Memory B cell (primary cell): ENCODE measurements around the gene CAPN5.

ENCODE experiments used
- ATAC-seq: fragments of 150-1000 bp; cut with Tn5 transposase; 2 replicates; pipeline ENCODE4 v1.10.0; 2021; ENCODE audit warnings: low read depth, mild to moderate bottlenecking, moderate library complexity
- DNase-seq, 2 donors: peaks; one replicate each; pipeline ENCODE4 v3.0.0; 2022; ENCODE audit warnings: low spot score in 2 of 2
- H3K27ac Mint-ChIP-seq: one replicate; pipeline ENCODE4 v1.8.0; 2022; ENCODE audit warnings: mild to moderate bottlenecking, moderate library complexity, mixed read lengths
- H3K27me3 Mint-ChIP-seq: one replicate; pipeline ENCODE4 v1.8.0; 2022; ENCODE audit warnings: mixed read lengths
- H3K36me3 Mint-ChIP-seq: one replicate; pipeline ENCODE4 v1.8.0; 2022; ENCODE audit warnings: mild to moderate bottlenecking, mixed read lengths
- H3K4me1 Mint-ChIP-seq: one replicate; pipeline ENCODE4 v1.8.0; 2022; ENCODE audit warnings: mixed read lengths
- H3K4me3 Mint-ChIP-seq: one replicate; pipeline ENCODE4 v1.8.0; 2022; ENCODE audit warnings: mild to moderate bottlenecking, moderate library complexity, mixed read lengths
- H3K9me3 Mint-ChIP-seq: one replicate; pipeline ENCODE4 v1.8.0; 2022; ENCODE audit warnings: mixed read lengths

Gene CAPN5

DNA sequence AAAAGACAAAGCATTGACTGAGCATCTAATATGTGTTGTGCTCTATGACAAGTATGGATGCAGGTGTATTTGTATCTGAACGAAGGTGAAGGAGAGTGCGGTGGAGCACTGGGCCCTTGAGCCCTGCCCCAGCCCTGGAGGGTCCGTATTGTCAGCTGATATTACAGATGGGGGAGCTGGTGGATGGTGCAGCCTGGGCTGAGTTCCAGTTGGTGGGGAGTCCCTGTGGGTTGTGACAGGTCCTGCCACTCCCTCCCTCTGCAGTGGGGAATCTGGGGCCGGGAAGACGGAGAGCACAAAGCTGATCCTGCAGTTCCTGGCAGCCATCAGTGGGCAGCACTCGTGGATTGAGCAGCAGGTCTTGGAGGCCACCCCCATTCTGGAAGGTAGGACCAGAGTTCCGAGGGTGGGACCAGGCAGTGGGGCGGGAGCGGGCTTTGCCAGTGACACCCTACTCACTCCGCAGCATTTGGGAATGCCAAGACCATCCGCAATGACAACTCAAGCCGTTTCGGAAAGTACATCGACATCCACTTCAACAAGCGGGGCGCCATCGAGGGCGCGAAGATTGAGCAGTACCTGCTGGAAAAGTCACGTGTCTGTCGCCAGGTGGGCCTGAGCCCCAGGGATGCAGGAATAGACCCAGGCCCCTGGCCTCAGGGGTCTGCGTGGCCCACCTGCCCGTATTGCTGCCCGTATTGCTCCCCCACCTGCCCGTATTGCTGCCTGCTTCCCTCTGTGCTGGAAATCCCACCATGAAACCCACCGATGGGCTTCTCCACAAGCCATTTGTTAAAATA lies 89.8 kb downstream of the CAPN5 start:
- ATAC-seq (no peak), DNase-seq (no peak)
- peaks cover 5% of the 10 kb centered on the region for H3K27me3 Mint-ChIP-seq
- H3K36me3 Mint-ChIP-seq: no peaks in the 10 kb centered on the region
- H3K27ac Mint-ChIP-seq: no peak overlapping the region
- no peaks in the 10 kb centered on the region for H3K4me1 Mint-ChIP-seq
- no peak overlapping the region for H3K4me3 Mint-ChIP-seq
- H3K9me3 Mint-ChIP-seq: no peaks in the 10 kb centered on the region

DNA sequence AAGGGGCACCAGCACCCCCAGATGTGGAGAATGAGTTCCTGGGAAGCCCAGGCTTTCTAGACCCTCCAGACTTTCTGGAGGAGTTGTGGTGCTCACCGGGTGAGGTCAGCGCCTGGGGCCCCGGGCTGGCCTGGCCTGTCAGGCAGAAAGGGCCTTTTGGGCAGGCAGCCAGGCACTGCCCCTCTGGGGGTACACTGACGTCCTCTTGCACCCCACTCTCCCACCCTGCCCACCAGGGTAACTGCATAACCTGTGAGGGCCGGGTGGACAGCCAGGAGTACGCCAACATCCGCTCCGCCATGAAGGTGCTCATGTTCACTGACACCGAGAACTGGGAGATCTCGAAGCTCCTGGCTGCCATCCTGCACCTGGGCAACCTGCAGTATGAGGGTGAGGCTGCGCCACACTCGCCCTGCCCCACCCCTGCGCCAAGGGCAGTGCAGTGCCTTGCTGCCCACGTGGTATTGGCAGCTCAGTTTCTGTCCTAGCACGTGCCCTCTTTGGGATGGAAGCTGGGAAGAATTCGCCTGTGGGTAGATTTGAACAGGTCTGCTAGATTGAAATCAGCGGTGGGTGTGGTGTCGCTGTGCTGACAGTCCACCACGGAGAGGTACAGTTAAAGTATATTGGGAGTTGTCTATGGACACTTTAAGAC lies 91.4 kb downstream of the CAPN5 start:
- ATAC-seq (no peak), DNase-seq (no peak)
- Mint-ChIP-seq H3K4me3 (no peak overlapping the region), H3K4me1 (no peaks in the 10 kb centered on the region), H3K27ac (no peak overlapping the region), H3K9me3 (no peaks in the 10 kb centered on the region), H3K36me3 (no peaks in the 10 kb centered on the region), H3K27me3 (peaks cover 5% of the 10 kb centered on the region)

DNA sequence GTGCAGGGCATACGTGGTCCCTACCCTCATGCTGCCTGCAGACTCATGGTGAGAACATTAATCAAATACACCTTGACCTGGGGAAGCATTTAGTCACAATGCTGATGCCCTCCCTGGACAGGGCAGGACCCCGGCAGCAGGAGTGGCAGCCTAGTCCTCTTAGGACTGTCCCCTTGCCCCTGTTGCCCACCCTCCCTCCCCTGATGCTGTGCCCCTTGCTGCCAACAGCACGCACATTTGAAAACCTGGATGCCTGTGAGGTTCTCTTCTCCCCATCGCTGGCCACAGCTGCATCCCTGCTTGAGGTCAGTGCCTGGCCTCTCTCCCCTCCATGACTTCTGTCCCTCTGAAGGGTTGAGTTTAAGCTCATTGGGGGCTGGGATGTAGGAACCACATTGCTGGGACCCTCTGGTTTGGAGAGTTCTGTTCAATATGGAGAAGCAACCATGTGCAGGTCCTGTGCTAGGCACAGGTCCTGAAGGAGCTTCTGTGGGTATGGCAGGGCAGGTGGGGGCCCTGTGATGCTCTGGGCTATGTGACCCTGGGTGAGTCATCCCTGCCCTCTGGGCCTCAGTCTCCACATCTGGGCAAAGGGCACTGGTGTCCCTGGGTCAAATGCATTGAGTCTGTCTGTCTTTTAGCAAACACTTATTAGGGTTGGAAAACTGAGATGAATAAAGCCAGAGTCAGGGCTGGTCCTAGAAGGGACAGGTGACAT lies 92.6 kb downstream of the CAPN5 start:
- Mint-ChIP-seq H3K27ac (no peak overlapping the region), H3K27me3 (peaks cover 5% of the 10 kb centered on the region), H3K4me3 (no peak overlapping the region), H3K9me3 (no peaks in the 10 kb centered on the region), H3K36me3 (no peaks in the 10 kb centered on the region), H3K4me1 (no peaks in the 10 kb centered on the region)
- ATAC-seq: no peak
- no peak for DNase-seq

- H3K27ac Mint-ChIP-seq: no peak overlapping the region
- H3K9me3 Mint-ChIP-seq: no peaks in the 10 kb centered on the region
- DNase-seq (no peak), ATAC-seq (no peak)
- H3K27me3 Mint-ChIP-seq: peaks cover 5% of the 10 kb centered on the region
- H3K36me3 Mint-ChIP-seq: no peaks in the 10 kb centered on the region
- H3K4me3 Mint-ChIP-seq: no peak overlapping the region
- no peaks in the 10 kb centered on the region for H3K4me1 Mint-ChIP-seq
Observed at GRCh38 chr11:77159937-77160495, 93.2 kb downstream of the CAPN5 start.

- no peak overlapping the region for H3K27ac Mint-ChIP-seq
- ATAC-seq (no peak), DNase-seq (no peak)
- peaks cover 7% of the 10 kb centered on the region for H3K27me3 Mint-ChIP-seq
- no peaks in the 10 kb centered on the region for H3K9me3 Mint-ChIP-seq
- H3K36me3 Mint-ChIP-seq: no peaks in the 10 kb centered on the region
- H3K4me3 Mint-ChIP-seq: no peak overlapping the region
- no peaks in the 10 kb centered on the region for H3K4me1 Mint-ChIP-seq
Observed at GRCh38 chr11:77163271-77163670, 96.5 kb downstream of the CAPN5 start.

DNA sequence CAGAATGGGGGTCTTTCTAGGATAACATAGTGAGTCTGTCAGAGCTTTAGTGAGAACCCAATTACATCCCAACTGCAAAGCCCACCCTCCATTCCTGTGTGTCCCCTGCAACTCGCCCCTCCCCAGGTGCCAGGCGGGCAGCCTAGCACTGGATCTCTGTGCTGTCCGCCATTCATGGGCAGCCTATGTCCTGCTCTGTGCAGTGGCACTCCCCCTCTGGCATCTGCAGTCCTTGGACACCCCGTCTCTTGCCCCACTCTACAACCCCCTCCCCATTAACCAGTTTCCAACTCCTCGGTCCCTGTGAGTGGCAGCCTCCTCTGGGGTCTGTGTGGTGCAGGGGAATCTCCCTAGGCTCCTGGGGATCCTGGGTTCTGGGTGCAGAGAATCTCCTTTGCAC lies 98.3 kb downstream of the CAPN5 start:
- no peak overlapping the region for H3K4me3 Mint-ChIP-seq
- no peaks in the 10 kb centered on the region for H3K36me3 Mint-ChIP-seq
- no peak overlapping the region for H3K27ac Mint-ChIP-seq
- no peaks in the 10 kb centered on the region for H3K9me3 Mint-ChIP-seq
- ATAC-seq (no peak), DNase-seq (no peak)
- H3K27me3 Mint-ChIP-seq: peaks cover 6% of the 10 kb centered on the region
- no peaks in the 10 kb centered on the region for H3K4me1 Mint-ChIP-seq

GRCh38 chr11:77166021-77166420 lies 99.2 kb downstream of the CAPN5 start:
- Mint-ChIP-seq H3K4me3 (no peak overlapping the region), H3K36me3 (no peaks in the 10 kb centered on the region), H3K27ac (no peak overlapping the region), H3K27me3 (peaks cover 6% of the 10 kb centered on the region), H3K9me3 (no peaks in the 10 kb centered on the region), H3K4me1 (no peaks in the 10 kb centered on the region)
- DNase-seq: no peak
- ATAC-seq: no peak

DNA sequence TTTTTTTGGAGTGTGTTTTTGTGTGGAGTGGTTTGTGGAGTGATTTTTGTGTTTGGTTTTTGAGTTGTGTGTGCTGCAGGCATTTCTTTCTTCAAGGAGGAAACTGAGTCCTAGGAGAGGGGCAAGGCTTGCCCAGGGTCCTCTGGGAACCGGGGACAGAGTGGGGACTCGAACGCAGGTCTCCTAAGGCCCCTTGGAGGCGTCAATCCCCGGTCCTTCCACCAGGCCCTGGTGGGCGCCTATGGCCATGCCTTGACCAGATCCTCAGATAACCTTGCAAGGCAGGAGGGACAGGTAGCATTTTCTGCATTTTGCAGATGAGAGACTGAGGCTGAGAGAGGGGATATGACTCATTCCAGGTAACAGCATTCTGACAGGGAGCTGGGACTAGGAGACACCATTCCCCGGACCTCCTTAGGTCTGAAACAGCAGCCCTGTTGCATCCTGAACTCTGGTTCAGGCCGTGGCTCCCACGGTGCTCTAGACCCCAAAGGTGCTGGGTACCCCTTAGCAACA lies 100.4 kb downstream of the CAPN5 start:
- H3K4me3 Mint-ChIP-seq: no peak overlapping the region
- ATAC-seq (no peak), DNase-seq (no peak)
- H3K9me3 Mint-ChIP-seq: no peaks in the 10 kb centered on the region
- H3K4me1 Mint-ChIP-seq: no peaks in the 10 kb centered on the region
- H3K27ac Mint-ChIP-seq: no peak overlapping the region
- H3K36me3 Mint-ChIP-seq: no peaks in the 10 kb centered on the region
- peaks cover 6% of the 10 kb centered on the region for H3K27me3 Mint-ChIP-seq

GRCh38 chr11:77167791-77168190 lies 101.0 kb downstream of the CAPN5 start:
- Mint-ChIP-seq H3K27me3 (peaks cover 4% of the 10 kb centered on the region), H3K9me3 (no peaks in the 10 kb centered on the region), H3K36me3 (no peaks in the 10 kb centered on the region), H3K27ac (no peak overlapping the region), H3K4me1 (no peaks in the 10 kb centered on the region), H3K4me3 (no peak overlapping the region)
- DNase-seq (no peak), ATAC-seq (no peak)

GRCh38 chr11:77170107-77170506 lies 103.3 kb downstream of the CAPN5 start:
- H3K27me3 Mint-ChIP-seq: peaks cover 4% of the 10 kb centered on the region
- H3K36me3 Mint-ChIP-seq: no peaks in the 10 kb centered on the region
- DNase-seq: no peak
- no peak overlapping the region for H3K4me3 Mint-ChIP-seq
- no peaks in the 10 kb centered on the region for H3K9me3 Mint-ChIP-seq
- no peaks in the 10 kb centered on the region for H3K4me1 Mint-ChIP-seq
- no peak for ATAC-seq
- no peak overlapping the region for H3K27ac Mint-ChIP-seq

DNA sequence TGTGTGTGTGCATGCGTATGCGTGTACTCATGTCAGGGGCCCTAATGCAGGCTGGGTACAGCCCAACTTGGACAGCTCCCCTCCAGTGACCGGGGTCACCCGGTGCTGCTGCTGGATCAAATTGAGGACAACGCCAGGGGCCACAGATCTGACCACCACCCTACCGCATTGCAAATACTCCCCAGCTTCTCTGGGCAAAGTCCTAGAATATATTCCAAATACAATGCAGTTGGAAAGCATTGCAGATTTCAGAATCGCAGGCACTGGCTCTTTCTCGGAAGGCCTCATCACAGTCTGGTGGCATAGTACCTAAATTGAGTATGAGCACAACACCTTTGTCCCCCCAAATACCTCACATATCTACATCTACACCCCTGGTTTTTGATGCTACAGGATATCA lies 104.5 kb downstream of the CAPN5 start:
- ATAC-seq (no peak), DNase-seq (no peak)
- H3K27me3 Mint-ChIP-seq: peaks cover 4% of the 10 kb centered on the region
- H3K36me3 Mint-ChIP-seq: no peaks in the 10 kb centered on the region
- no peak overlapping the region for H3K27ac Mint-ChIP-seq
- H3K4me3 Mint-ChIP-seq: no peak overlapping the region
- H3K9me3 Mint-ChIP-seq: no peaks in the 10 kb centered on the region
- peaks cover 7% of the 10 kb centered on the region for H3K4me1 Mint-ChIP-seq

DNA sequence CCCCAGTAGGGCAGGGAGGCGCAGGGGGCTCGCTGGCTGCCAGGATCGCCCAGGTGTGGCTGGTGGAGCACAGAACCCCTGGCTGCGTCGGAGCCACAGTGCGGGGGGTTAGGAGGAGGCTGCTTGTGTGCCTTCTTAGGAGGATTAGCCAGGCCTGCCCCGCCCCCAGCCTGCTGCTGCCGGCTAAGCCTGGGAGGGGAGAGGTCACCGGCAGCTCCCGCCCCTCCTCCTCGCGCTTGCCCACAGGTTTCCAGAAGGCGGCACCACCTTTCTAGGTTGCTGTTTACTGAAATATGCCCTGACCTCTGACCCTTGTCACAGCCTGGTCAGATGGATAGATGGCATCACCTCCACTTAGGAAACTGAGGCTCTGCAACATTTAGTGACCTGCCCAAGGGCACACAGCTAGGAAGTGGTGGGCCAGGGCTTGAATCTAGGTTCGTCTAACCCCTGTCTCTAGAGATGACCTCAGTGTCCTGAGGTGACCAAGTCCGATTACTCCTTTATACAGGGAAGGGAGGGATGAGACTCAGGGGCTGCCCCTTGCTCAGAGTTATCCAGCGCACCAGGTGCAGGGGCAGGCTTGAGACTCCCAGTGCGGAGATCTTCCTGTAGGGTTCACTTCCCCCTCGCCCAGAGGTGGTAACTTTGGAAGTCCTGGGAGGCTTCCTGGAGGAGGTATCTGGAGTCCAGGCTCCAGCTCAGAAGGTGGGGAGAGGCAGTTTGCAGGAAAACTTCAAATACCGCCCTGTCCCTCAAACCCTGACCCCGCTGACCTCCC lies 105.3 kb downstream of the CAPN5 start:
- Mint-ChIP-seq H3K4me1 (peaks cover 9% of the 10 kb centered on the region), H3K9me3 (no peaks in the 10 kb centered on the region), H3K36me3 (no peaks in the 10 kb centered on the region), H3K27ac (no peak overlapping the region), H3K27me3 (peaks cover 4% of the 10 kb centered on the region), H3K4me3 (no peak overlapping the region)
- DNase-seq (no peak), ATAC-seq (no peak)

DNA sequence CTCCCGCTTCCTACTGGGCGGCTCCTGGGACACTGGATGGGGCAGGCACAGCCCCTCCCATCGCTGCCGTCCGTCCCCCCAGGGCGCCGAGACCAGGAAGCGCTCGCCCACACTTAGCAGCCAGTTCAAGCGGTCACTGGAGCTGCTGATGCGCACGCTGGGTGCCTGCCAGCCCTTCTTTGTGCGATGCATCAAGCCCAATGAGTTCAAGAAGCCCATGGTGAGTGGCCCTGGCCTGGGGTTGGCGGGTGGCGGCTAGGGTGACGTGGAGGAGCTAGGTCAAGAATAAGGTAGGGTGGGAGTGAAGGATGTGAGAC lies 105.9 kb downstream of the CAPN5 start:
- peaks cover 4% of the 10 kb centered on the region for H3K27me3 Mint-ChIP-seq
- no peak overlapping the region for H3K4me3 Mint-ChIP-seq
- no peaks in the 10 kb centered on the region for H3K9me3 Mint-ChIP-seq
- H3K4me1 Mint-ChIP-seq: peaks cover 9% of the 10 kb centered on the region
- H3K36me3 Mint-ChIP-seq: no peaks in the 10 kb centered on the region
- H3K27ac Mint-ChIP-seq: no peak overlapping the region
- no peak for DNase-seq
- ATAC-seq: no peak
